Hematopoietic multipotent progenitor cell treated with erythropoietin and hydrocortisone succinate and interleukin-3 and kit ligand, for 17 days (in vitro differentiated cells): Measurements from ENCODE around the gene TAS2R19.
"Not testable (repeated sequence)": the region's sequence is repeated elsewhere in the genome, so short reads cannot be mapped to it uniquely, and the experiment has no call there.

Experiments used
- DNase-seq: peaks from one replicate; pipeline ENCODE4 v3.0.0-alpha.2; 2015; ENCODE audit warnings: low spot score

The TAS2R19 gene

GRCh38 chr12:11022520-11022919, at the start of gene TAS2R19:
Gene TAS2R19, minus strand, starts transcription at chr12:11022620. Its CDS starts 49 bp downstream, at chr12:11022571.
- no peak for DNase-seq

DNA sequence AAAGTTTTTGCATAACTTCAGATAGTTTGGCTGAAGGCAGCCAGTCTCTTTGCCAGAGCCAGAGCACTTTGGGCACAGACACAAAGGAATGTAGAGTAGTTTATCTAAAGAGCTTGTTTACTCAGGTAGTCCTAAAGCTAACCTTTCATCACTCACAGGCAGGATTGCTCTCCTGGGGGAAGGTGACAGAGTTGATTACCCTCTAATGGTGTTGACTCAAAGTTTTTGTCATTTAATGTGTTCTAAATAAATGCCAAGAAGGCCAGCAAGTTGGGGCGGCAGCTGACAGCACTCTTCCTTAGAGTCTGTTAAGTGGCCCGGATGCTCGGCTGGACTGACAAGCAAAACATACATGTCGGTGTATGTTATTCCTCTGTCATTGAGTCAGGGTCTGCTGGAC, 49.0 kb upstream of the TAS2R19 start:
- no peak for DNase-seq

GRCh38 chr12:11070999-11071398, 48.6 kb upstream of the TAS2R19 start:
- no peak for DNase-seq

DNA sequence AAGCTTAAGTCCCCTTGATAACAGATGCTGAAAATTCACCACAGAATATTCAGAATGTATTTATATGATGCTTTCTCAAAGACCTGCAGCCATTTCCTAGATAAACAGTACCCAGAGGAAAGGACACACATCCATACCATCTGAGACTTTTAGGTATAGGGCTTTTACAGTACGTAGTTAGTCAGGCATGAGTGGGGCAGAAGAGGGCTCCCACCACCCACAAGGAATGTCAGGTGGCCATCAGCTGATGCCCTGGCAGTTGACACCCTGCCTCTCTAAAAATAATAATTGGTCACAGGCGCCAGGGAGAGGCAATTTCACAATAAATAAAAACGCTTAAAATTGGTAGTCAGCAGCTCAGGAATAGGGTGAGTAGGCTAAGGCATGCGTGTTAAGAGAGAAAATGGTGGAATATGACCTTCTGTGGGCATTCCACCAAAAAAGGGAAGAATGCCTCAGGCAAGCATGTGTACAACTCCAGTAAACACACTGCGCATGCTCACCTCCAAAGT, 47.5 kb upstream of the TAS2R19 start:
- no peak for DNase-seq

GRCh38 chr12:11067514-11067913, 45.1 kb upstream of the TAS2R19 start:
- no peak for DNase-seq

DNA sequence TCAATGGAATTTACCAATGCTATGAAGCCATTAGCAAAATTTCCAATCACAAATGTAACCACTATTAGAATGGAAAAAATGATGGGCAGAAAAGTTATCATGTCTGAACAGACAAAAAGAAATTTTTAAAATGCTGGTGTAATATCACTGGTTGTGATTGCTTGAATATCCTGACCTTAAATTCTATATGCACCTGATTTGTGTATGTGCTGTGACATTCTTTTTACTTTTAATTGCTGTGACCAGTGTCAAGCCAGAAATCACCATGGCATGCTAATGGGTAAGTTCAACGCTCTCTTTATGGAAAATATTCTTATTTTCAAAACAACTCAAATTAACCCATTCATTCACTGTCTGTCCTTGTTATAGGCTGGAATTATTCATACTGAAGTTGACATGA, 39.8 kb upstream of the TAS2R19 start, which contains the start of gene TAS2R46:
Gene TAS2R46 (minus strand): TSS at position 101 of the 400 bp plus-strand sequence. CDS start 0 bp downstream, at position 101.
- not testable (repeated sequence) for DNase-seq

DNA sequence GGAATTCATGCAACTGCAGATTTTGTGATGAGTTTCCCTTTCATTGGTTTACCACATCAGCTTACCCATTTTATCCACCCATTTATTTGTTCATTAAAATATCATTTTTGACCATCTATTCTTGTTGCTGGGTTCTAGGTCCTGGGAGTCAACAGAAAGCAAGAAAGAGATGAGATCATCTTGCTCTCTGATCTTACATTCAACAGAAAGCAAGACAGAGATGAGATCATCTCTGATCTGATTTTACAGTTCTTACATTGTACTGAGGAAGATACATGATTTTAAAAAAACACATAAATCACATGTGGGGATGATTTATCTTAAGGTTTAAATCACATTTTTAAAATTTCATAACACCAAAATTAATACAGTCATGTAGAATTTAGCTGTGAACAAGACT, 37.4 kb upstream of the TAS2R19 start:
- no peak for DNase-seq

GRCh38 chr12:11059041-11059440, 36.6 kb upstream of the TAS2R19 start:
- no peak for DNase-seq

GRCh38 chr12:11055306-11055705, 32.9 kb upstream of the TAS2R19 start:
- no peak for DNase-seq

DNA sequence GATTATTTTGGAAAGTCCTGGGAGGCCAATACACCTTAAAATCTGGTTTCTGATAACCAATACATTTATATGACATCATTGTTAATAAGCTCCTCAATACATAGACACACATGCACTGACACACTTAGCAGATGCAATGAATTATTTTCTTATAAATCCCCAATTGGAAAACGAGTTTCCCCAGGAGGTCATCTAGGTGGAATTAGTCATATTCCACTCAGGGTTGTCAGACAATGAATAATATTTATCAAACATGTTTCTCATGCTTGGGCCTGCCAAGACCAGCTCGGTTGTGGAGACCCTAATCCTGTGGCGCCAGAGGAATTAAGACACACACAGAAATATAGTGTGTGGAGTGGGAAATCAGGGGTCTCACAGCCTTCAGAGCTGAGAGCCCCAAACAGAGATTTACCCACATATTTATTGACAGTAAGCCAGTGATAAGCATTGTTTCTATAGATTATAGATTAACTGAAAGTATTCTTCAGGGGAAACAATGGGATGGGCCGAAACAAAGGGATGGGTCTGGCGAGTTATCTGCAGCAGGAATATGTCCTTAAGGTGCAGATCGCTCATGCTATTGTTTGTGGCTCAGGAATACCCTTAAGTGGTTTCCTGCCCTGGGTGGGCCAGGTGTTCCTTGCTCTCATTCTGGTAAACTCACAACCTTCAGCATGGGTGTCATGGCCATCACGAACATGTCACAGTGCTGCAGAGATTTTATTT, 27.5 kb upstream of the TAS2R19 start:
- DNase-seq, result not testable (repeated sequence)

DNA sequence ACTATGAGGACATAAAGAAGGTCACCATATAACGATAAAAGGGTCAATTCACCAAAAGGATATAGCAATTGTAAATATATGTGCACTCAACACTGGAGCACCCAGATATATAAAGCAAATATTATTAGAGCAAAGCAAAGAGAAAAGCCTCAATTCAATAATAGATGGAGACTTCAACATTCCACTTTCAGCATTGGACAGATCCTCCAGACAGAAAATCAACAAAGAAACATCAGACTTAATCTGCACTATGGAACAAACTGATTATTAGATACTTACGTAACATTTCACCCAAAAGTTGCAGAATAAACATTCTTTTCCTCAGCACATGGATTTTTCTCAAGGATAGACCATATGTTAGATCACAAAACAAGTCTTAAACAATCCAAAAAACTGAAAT, 18.9 kb upstream of the TAS2R19 start:
- not testable (repeated sequence) for DNase-seq

- no peak for DNase-seq
Measured at GRCh38 chr12:11040162-11040561, 17.7 kb upstream of the TAS2R19 start.

GRCh38 chr12:11039171-11039570, 16.8 kb upstream of the TAS2R19 start:
- DNase-seq, result no peak

DNA sequence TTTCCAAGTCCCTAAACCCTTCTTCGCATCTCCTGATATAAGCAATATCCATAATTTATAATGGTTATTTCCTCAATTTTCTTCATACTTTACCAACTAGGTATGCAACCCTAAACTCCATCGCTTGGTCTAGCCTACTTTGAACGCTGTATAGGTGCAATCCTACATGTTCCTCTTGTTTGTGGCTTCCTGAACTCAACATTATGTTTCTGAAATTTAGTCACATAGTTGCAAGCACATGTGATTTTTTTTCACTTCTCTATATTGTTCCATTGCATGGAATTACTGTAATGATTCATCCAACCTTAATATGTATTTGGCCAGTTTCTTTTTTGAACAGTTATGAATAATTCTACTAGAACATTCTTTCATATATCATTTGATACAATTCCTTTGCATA, 11.5 kb upstream of the TAS2R19 start:
- not testable (repeated sequence) for DNase-seq

- no peak for DNase-seq
Measured at GRCh38 chr12:11031307-11031706, 8.9 kb upstream of the TAS2R19 start, which contains the start of gene TAS2R31. Gene TAS2R31, minus strand, starts transcription at chr12:11031407. Its CDS starts 72 bp downstream, at chr12:11031335.

DNA sequence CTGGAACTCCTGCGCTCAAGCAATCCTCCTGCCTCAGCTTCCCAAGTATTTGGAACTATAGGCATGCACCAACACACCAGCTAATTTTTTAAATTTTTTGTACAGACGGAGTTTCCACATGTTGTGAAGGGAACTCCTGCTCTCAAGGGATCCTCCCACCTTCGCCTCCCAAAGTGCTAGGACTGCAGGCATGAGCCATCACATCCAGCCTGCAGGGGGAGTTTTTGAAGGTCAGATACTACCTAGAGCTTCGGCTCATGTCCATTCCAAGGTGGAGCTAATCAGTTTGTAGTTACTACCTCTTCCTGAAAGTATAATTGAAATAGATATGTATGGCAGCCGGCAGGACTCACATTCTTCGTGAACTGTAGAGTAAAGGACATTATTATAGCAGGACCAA, 3.7 kb upstream of the TAS2R19 start:
- DNase-seq, result no peak

DNA sequence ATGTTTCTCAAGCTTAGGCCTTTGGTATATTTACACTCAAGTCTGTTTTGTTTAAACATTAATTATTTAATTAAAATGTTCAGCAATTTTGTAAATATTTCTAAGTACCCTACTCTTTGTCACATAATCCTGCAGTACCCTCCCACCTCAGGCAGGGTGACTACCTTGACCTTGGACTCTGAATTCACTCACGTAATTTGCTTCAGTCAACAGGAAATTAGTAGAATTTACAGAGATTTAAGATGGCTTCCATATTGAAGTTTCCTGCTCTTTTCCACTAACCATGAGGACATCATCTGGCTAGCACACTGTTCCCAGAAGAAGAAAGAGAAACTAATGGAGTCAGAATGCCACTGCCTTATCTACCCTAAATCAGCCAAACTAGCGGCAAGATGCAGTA, 967 bp upstream of the TAS2R19 start:
- DNase-seq, result no peak

GRCh38 chr12:11016937-11017336, 5.5 kb downstream of the TAS2R19 start:
- no peak for DNase-seq

GRCh38 chr12:11015775-11016430, 6.5 kb downstream of the TAS2R19 start:
- no peak for DNase-seq

DNA sequence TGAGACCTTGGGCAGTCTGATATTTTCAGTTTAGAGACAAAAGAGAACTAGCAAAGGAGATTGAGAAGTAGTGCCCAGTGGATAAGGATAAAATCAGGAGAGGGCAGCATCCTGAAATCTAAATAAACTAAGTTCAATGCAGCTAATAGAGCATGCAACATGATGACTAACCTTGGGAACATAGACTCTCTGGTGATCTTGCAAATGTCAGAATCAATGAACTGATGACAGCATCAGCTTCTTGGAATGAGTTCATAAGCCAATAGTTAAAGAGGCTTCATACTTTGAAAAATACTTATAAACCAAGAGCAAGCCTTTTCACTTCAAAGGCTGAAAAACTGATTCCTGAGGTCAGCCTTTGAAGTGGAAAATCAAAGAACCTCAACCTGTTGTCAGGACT, 8.2 kb downstream of the TAS2R19 start:
- DNase-seq, result no peak

- no peak for DNase-seq
Measured at GRCh38 chr12:11007608-11008007, 14.8 kb downstream of the TAS2R19 start.

DNA sequence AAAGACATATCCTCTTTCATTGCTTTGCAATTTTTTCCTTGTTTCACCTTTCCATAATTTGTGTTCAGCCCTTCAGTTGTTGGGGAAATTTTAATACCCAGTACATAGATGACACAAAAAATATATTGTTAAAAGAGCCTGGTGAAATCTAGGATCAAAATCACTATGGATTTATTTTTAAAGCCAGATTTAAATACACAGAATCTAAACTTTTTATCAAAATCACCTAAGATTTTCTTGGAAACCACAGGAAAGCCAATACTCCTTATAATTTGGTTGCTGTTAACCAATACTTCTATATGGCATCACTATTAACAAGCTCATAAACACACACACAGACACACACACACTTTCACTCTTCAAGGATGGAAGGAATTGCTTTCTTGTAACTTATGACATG, 24.2 kb downstream of the TAS2R19 start, which contains the start of gene TAS2R20:
Gene TAS2R20 (minus strand): TSS at position 101 of the 400 bp plus-strand sequence. CDS start 429 bp downstream, outside the sequence.
- DNase-seq, result no peak

GRCh38 chr12:10994307-10994706, 28.1 kb downstream of the TAS2R19 start:
- no peak for DNase-seq
